ENCODE measurements around the gene RABGAP1L. TPM values are rescaled to one million over a fixed set of nuclear protein-coding genes. Genes with fewer than 3 reads are reported as not detected.

Gene RABGAP1L
- total RNA-seq, 2 donors from 2014 or later: 51.4 to 124 TPM

DNA sequence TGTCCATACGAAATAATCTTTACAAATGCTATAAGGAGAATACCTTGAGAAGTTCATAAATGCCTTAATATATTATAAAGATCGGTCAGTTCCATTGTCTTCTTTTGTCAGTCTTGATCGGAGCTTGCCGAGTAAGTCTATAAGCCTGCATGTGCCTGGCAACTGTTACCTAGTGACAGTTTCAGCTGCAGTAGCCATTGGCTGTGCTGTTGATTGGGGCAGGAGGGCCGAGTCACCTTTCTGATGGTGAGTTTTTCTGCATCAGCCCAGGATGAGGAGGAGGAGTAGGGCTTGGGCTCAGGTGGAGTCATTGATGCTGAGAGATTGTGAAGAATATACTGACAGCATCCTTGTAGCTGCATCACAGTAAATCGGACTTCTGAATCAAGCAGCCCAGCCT, 286.5 kb downstream of the RABGAP1L start:
- Histone ChIP-seq H3K4me1 (no peaks in the 10 kb centered on the region), H3K36me3 (replicated peaks in 1 of 2; ENCODE audit: insufficient read depth in 1 of 2, low read depth in 2 of 2) (no peaks in the 10 kb centered on the region), H3K27me3 (no peaks in the 10 kb centered on the region), H3K27ac (no peak overlapping the region), H3K4me3 (no peak overlapping the region), H3K9me3 (no peaks in the 10 kb centered on the region)
- DNase-seq (no peak), ATAC-seq (no peak)
- 66 to 80% methylated on average over 6 of the region's 6 CpGs for WGBS, 2 donors
- intact Hi-C loops (cut with DNase I): no loop called here
- TF ChIP-seq, protein P1, sequence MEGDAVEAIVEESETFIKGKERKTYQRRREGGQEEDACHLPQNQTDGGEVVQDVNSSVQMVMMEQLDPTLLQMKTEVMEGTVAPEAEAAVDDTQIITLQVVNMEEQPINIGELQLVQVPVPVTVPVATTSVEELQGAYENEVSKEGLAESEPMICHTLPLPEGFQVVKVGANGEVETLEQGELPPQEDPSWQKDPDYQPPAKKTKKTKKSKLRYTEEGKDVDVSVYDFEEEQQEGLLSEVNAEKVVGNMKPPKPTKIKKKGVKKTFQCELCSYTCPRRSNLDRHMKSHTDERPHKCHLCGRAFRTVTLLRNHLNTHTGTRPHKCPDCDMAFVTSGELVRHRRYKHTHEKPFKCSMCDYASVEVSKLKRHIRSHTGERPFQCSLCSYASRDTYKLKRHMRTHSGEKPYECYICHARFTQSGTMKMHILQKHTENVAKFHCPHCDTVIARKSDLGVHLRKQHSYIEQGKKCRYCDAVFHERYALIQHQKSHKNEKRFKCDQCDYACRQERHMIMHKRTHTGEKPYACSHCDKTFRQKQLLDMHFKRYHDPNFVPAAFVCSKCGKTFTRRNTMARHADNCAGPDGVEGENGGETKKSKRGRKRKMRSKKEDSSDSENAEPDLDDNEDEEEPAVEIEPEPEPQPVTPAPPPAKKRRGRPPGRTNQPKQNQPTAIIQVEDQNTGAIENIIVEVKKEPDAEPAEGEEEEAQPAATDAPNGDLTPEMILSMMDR (IDR thresholded peaks at IDR 0.05): no peak
- no peak for TF ChIP-seq POLR2A (IDR thresholded peaks at IDR 0.05)

DNA sequence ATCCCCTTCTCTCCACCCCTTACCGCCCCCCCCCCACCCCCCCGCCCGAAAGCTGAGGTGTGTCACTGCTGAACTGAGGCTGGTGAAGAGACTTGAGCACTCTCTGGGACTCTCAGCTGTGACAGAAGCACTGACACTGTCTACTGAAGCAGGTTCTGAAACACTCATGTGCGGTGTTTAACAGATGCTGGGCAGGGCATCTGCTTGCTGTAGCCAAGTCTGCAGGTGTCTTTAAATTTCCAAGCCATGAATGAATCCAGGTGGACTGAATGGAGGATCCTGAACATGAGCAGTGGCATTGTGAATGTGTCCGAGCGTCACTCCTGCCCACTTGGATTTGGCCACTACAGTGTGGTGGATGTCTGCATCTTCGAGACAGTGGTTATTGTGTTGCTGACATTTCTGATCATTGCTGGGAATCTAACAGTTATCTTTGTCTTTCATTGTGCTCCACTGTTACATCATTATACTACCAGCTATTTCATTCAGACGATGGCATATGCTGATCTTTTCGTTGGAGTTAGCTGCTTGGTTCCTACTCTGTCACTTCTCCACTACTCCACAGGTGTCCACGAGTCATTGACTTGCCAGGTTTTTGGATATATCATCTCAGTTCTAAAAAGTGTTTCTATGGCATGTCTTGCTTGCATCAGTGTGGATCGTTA, 288.7 kb downstream of the RABGAP1L start, which contains the start of gene GPR52:
Gene GPR52 (plus strand): TSS at position 99 of the 665 bp plus-strand sequence. CDS start 148 bp downstream, at position 247.
- H3K36me3 ChIP-seq (replicated peaks in 1 of 2; ENCODE audit: insufficient read depth in 1 of 2, low read depth in 2 of 2): no peaks in the 10 kb centered on the region
- no peaks in the 10 kb centered on the region for H3K9me3 ChIP-seq
- TF ChIP-seq POLR2A (IDR thresholded peaks at IDR 0.05): no peak
- TF ChIP-seq, protein P1 (IDR thresholded peaks at IDR 0.05): no peak
- DNase-seq: no peak
- H3K27me3 ChIP-seq: no peaks in the 10 kb centered on the region
- WGBS, 2 donors: 80 to 85% methylated on average over 11 of the region's 11 CpGs
- H3K27ac ChIP-seq: no peak within 1 kb of the TSS
- no peak for ATAC-seq
- no peaks in the 10 kb centered on the region for H3K4me1 ChIP-seq
- intact Hi-C loops (cut with DNase I): no loop called here
- H3K4me3 ChIP-seq: no peak within 1 kb of the TSS

DNA sequence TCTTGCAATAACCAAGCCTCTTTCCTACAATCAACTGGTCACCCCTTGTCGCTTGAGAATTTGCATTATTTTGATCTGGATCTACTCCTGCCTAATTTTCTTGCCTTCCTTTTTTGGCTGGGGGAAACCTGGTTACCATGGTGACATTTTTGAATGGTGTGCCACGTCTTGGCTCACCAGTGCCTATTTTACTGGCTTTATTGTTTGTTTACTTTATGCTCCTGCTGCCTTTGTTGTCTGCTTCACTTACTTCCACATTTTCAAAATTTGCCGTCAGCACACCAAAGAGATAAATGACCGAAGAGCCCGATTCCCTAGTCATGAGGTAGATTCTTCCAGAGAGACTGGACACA, 289.2 kb downstream of the RABGAP1L start:
- no peak overlapping the region for H3K4me3 ChIP-seq
- WGBS, 2 donors: 67 to 78% methylated on average over 5 of the region's 5 CpGs
- no peak overlapping the region for H3K27ac ChIP-seq
- no peaks in the 10 kb centered on the region for H3K4me1 ChIP-seq
- ATAC-seq (no peak), DNase-seq (no peak)
- intact Hi-C loops (cut with DNase I): no loop called here
- TF ChIP-seq, protein P1 (IDR thresholded peaks at IDR 0.05): no peak
- no peak for TF ChIP-seq POLR2A (IDR thresholded peaks at IDR 0.05)
- H3K36me3 ChIP-seq (replicated peaks in 1 of 2; ENCODE audit: insufficient read depth in 1 of 2, low read depth in 2 of 2): no peaks in the 10 kb centered on the region
- no peaks in the 10 kb centered on the region for H3K27me3 ChIP-seq
- H3K9me3 ChIP-seq: no peaks in the 10 kb centered on the region

DNA sequence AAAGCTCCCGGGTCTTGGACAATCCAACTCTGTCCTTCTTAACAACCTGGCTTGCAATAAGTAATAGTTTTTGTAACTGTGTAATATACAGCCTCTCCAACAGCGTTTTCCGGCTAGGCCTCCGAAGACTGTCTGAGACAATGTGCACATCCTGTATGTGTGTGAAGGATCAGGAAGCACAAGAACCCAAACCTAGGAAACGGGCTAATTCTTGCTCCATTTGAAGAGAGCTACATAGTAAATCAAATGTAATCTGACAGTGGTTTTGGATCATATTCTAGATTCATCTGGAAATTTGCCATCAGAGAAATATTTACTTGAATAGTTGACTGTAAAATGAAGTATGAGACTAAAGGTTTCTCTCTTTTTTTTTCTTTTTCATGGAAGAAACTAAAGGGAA, 289.7 kb downstream of the RABGAP1L start:
- ATAC-seq (no peak), DNase-seq (no peak)
- intact Hi-C loops (cut with DNase I): no loop called here
- Histone ChIP-seq H3K9me3 (no peaks in the 10 kb centered on the region), H3K27me3 (no peaks in the 10 kb centered on the region), H3K36me3 (replicated peaks in 1 of 2; ENCODE audit: insufficient read depth in 1 of 2, low read depth in 2 of 2) (no peaks in the 10 kb centered on the region), H3K4me3 (no peak overlapping the region), H3K4me1 (no peaks in the 10 kb centered on the region), H3K27ac (no peak overlapping the region)
- 62 to 80% methylated on average over 5 of the region's 5 CpGs for WGBS, 2 donors
- TF ChIP-seq, protein P1 (IDR thresholded peaks at IDR 0.05): no peak
- no peak for TF ChIP-seq POLR2A (IDR thresholded peaks at IDR 0.05)

DNA sequence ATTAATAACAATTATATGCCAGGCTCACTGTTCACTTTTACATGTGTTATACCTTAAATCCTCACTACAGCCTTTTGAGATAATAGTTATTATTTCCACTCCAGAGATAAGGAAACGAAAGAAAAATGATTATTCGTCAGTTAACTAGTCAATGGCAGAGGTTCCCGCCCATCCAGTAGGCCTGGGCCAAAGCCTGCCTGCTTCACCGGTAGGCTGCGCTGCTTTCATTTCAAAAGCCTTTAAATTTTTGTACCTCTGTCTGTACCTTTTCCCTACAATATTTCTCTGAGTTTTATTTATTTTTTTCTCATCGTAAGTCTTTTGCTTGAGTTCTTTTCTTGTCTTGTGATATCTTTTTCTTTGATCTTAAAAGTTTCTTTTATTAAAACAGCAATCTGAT, 292.1 kb downstream of the RABGAP1L start:
- intact Hi-C loops (cut with DNase I): no loop called here
- H3K27ac ChIP-seq: no peak overlapping the region
- no peaks in the 10 kb centered on the region for H3K36me3 ChIP-seq (replicated peaks in 1 of 2; ENCODE audit: insufficient read depth in 1 of 2, low read depth in 2 of 2)
- TF ChIP-seq, protein P1 (IDR thresholded peaks at IDR 0.05): no peak
- TF ChIP-seq POLR2A (IDR thresholded peaks at IDR 0.05): no peak
- WGBS, 2 donors: 84 to 87% methylated on average over 6 of the region's 6 CpGs
- no peaks in the 10 kb centered on the region for H3K9me3 ChIP-seq
- no peak overlapping the region for H3K4me3 ChIP-seq
- H3K27me3 ChIP-seq: no peaks in the 10 kb centered on the region
- no peaks in the 10 kb centered on the region for H3K4me1 ChIP-seq
- ATAC-seq (no peak), DNase-seq (no peak)

Data from body of pancreas (tissue), 4 donors.